HG03558 (cell line): Measurements from ENCODE around the gene HES1.

Experiments
- ATAC-seq: cut with Tn5 transposase; IDR thresholded peaks from one replicate; pipeline ENCODE4 v1.9.1; 2021; ENCODE audit warnings: moderate number of reproducible peaks; ENCODE audit not compliant: unreplicated experiment; ENCODE audit errors: extremely low read depth

HES1 gene

GRCh38 chr3:194165271-194166018 is 29.5 kb downstream of the HES1 start:
- no peak for ATAC-seq

DNA sequence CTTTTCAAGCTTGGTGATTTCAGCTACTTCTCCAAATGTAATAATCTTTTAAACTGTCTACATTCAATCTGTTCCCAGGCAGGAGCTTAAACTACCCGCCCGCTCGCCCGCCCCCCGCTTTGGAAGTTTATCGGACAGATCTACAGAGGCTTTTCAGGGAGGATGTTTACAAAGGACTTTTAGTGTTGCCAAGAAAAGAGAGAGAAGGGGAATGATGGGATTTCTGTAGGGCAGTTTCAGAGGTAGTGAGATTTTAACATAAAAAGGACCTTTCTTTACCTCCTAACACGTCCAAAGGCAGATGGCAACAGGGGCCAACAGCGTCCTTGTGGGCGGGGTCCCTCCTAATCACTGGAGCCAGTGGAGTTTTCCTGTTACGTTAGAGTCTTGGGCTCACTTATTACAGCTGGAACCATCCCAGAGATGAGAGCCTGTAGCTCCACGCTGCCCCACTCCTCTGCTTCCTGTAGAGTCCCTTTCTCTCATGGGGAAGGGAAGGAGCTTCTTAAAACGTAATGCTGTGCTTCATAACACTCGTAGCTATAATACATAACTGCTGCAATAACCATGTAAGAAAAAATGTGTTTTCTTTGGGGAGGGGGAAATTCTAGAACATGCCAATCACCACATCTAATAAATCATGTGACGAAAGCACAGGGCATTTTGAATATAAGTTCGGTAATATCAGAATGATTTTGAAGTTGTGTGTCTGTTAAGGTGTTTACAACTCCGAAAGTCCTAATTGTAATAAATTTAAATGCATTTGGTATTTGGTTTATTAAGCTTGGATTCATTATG is 30.9 kb downstream of the HES1 start:
- no peak for ATAC-seq

- no peak for ATAC-seq
These were observed 31.7 kb downstream of the HES1 start for GRCh38 chr3:194167480-194168282.

DNA sequence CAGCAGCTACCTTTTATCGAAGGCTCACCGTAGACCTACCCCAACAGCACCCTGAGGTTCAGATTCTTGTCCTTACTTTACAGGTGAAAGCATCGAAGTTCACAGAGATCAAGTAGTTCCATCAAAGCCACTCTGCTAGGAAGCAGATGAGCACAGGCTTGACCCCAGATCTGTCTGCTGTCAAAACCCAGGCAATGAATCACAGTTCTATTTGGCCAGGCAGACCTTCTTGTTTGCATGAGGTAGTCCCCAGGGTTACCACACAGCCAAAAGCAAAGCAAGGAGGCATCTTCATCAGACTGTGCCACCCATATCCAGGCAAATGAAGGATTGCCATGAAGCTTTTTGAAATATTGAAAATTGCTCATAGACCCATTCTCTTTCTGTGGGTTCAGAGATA is 33.0 kb downstream of the HES1 start:
- ATAC-seq = no peak

DNA sequence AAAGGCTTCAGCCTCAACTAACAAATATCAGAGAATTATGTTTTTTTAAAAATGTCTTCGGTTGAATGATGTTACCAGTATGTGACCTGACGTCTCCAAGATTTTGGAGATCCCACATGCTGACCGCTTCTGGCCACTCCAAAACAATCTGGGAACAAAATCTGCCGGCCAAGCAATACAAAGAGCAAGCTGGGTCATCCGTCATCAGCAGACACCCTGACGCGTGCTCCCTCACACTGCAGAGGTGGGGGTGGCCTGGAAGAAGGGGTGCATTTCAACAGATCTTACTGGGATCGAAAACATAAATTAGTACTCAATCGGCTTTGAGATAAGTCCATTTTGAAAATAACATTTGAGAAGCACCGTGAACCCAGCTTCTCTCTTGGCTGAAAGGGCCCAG is 33.6 kb downstream of the HES1 start:
- ATAC-seq = no peak

DNA sequence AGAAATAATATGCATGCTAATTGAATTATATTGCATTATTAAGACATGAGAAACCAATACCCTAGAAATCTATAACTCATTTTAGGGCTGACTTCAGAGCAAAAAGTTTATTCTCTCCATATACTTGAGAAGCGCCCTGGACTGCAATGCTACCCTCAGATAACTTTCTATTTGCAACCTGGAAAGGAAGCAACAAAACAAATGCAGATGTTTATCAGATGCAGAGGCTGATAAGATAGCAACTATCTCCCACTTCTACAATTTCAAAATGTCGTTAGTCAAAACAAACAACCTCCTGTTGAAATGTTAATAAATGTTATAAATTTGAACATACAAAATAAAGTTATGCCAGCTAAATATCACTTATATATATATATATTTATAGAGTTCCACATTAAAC is 34.8 kb downstream of the HES1 start:
- no peak for ATAC-seq

DNA sequence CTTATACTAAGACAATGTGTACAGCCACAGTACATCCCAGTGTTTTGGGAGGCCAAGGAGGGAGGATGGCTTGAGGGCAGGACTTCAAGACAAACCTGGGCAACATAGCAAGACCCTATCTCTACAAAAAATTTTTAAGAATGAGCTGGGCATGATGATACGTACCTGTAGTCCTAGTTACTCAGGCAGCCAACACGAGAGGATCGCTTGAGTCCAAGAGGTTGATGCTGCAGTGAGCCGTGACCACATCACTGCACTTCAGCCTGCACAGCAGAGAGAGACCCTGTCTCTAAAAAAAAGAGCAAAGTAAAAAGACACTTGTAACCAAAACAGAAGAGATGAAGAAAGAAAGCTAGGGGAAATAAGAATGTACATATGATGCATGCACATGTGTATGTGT is 38.5 kb downstream of the HES1 start:
- no peak for ATAC-seq

- ATAC-seq = no peak
These were observed 39.0 kb downstream of the HES1 start for GRCh38 chr3:194174980-194175379.

DNA sequence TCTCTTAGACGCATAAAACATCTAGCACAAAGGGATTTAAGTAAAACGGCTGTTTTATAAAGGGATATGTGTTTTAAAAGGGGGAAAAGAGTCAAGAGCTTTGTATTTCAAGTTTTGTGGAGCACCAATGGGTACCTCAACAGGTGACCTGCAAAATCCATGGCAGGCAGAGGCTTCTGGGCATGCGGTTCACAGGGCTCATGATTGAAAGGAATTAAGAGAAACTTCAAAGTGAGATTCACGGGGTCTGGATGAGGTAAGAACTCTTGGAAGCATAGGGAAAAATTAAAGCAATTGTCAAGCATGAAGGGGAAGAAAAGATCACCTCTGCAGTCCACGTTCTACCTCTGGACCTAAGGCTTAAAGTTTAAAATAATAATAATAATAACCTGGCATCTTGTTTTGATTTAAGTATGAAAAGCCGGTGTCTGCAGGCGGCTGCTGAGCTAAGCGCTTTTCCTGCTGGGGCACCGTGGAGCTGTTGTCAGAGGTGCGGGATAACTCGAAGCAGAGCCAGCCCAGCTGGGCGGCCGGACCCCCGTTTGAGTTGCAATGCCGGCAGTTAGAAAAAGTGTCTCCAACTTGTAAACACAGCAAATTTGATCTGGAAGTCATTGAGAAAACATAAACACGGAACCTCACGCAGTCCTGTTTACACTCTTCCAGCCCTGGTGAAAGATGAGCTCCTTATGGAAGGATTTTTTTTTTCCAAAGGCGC is 40.5 kb downstream of the HES1 start:
- ATAC-seq = no peak

DNA sequence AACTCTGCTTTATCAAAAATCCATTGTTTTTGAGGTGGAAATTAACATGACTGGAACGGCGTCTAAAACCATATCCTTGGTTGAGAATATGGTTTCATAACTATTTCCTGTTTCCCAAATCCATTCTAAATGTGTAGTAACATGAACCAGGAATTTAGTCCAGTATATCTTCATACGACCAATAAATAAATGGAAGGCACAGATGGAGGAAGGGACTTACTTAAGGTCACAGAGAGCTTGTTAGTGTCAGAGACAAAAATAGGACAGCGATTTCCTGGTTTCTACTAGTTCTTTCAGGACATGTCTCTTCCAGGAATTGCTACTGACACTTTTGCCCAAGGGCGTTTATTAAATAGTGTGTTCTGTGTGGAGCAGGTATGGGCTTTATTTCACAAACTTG is 41.2 kb downstream of the HES1 start:
- no peak for ATAC-seq

DNA sequence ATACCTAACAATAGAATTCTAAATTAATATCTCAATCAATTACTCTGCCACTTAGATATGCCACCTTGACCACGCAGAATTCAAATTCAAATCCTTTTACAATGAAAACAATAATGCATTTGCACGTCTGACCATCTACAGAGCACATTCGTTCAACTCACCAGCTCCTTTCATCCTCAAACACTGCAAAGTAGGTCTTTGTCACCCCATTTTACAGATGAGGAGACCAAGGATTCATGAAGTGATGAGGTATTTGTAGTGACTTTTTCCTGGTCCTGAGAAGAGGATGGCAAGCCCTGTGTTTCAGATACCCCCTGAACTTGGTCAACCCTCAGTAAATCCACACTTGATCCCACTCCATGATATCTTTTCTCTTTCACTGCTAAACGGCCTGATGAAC is 42.2 kb downstream of the HES1 start:
- ATAC-seq = no peak

DNA sequence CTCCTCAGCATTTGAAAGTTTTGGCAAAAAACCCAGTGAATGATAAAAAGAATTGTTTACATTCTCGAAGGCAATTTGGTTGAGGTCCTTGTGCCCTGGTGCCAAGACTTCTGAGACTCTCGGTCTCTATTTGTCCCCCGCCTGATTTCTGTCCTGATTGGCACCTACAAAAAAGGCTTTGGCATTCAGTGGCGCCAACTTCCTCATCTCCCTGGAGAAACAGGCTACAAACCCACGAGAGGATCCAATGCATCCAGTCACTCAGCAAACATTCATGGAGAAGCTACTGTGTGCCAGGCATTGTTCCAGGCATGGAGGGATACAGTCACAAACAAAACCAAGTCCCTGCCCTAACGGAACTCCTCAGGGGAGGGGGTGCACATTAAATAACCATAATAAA is 42.7 kb downstream of the HES1 start:
- ATAC-seq = no peak

DNA sequence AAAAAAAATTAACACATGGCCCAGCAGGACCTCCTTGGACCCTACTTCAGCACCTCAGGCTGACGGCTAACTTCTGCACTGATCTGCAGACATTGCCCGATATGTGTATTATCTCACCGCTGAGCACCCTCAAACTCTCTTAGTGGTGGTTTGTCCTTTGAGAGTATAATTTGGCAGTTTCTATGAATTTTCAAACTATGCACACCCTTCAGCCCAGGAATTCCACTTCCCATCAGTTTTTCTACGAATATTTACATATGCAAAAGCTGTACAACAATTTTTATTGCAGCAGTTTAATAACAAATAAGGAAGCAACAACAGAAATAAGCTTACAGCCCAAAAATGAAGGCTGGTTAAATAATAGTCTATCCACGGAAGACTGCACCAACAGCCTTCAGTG is 44.6 kb downstream of the HES1 start:
- no peak for ATAC-seq

DNA sequence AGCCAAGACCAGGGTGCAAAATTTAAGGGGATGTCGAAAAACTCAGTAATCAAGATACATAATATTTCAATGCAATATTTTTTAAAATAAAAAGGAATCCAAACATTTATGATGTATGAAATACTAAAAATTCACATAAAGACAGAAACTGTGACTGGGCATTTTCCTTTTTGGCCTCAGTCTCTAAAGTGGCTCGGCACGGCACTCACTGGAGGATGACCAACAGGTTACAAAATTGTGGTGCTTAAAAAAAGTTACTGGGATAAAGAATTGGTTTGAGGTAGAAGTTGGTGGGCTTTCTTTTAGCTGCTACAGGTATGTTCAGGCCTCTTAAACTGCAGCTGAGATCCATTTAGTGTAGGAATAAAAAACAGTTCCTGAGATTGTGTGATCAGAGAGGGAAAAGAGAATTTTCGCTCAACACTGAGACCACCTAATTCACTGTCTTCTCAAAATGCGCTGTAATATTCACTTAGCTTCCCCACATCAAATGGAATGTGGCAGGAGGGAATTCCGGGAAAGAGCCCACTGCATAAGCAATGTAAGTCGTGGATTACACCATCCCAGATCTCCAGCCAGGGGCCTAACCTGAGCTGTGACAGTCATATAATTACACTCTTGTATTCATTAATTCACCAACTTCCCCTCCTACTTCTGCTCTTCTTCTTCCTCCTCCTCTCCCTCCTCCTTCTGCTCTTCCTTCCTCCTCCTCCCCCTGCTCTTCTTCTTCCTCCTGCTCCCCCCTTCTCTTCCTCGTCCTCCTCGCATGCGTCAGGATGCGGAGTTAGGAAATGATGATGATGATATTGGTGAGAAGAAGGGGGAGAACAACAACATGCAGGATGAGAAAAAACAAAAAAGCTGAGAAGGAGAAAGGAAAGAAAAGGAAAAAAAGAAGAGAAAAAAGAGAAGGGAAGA is 45.9 kb downstream of the HES1 start:
- ATAC-seq = no peak

DNA sequence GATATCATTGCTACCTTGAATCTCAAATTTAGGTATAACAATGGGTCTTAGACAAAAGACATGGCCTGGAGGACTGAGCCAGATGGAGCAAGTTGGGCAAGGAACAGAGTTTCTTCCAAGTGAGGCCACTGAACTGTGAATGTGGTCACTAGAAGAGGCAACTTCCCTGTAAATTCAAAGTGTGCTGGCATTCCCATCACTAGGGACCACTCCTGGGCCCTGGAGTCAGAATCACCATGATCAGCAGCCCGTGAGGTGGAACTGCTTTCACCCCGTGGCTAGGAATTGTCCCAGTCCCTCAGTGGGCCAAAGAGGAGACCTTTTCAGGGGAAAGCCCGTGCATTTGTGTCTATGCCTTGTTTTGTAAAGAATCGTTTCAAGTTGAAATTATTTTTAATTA is 47.3 kb downstream of the HES1 start:
- no peak for ATAC-seq

GRCh38 chr3:194184265-194184751 is 48.4 kb downstream of the HES1 start:
- no peak for ATAC-seq

DNA sequence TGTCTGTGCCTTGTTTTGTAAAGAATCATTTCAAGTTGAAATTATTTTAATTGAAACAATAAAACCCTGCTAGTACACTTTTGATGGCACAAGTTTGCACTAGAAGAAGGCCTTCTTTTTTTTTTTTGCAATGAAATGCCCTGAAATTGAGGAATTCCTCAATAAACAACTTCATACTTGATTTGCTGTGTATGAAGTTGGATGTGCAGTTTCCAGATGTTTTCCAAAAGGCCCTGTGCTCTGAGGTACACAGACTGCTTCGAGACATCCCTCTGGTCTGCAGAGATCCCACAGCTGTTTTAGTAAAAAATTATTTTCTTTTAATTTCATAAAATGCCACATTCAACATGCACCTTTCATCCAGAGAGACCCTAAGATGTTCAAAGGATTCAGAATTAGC is 48.9 kb downstream of the HES1 start:
- ATAC-seq = no peak

DNA sequence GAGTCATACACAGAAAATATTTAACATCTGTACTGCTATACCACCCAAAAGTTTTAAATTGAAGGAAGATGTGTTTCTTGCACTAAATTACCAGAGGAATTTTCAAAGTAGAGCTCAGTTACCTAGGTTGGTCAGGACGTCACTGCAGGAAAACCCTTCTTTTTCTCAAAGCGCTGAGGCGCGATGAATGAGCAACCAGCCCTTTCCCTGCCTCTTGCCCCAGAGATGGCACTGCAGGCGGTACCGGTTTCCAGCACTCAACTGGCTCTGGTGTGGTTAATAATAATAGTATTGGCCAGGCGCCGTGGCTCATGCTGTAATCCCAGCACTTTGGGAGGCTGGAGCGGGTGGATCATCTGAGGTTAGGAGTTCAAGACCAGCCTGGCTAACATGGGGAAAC is 49.3 kb downstream of the HES1 start:
- no peak for ATAC-seq

DNA sequence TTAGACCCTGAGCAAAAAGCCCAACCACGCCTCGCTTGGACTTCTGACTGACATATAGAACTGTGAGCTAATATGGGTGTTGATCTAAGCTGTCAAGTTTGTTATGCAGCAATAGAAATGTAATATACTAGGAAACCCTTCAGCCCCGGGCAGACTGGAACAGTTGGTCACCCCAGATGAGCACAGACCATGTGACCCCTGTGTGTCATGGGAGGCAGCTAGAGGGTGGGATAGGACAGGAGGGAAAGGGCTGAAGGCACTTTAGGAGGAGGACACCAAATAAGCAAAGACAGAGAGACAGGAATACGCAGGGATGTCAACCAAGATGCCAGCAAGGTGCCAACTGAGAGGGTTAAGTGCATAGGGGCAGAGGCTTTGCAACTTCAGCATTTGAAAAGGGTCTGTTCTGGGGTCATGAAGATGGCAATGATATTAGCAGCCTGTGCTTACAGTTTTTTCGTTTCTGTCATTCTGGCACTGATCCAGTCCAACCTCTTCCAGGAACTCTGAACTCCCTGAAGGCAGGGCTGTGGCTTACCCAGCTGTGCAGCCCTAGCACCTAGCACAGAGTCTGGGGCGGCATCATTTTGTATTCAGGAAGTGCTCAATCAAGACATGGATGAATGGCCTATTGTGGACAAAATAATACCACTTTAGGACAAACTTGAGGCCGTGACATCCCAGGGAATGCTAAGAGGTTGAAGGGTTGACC is 51.4 kb downstream of the HES1 start:
- no peak for ATAC-seq
